ENCODE results near the gene TRIM2.

TRIM2 gene

GRCh38 chr4:153223930-153224329 is 19.7 kb downstream of the TRIM2 start:
- no peak for DNase-seq

GRCh38 chr4:153224474-153224873 is 20.2 kb downstream of the TRIM2 start:
- no peak for DNase-seq

- no peak for DNase-seq
These were observed 23.3 kb downstream of the TRIM2 start for GRCh38 chr4:153227469-153228075.

- no peak for DNase-seq
These were observed 24.4 kb downstream of the TRIM2 start for GRCh38 chr4:153228512-153229140.

- DNase-seq = no peak
These were observed 25.3 kb downstream of the TRIM2 start for GRCh38 chr4:153229545-153229944.

- DNase-seq = no peak
These were observed 28.5 kb downstream of the TRIM2 start for GRCh38 chr4:153232768-153233167.

GRCh38 chr4:153233761-153234371 is 29.6 kb downstream of the TRIM2 start:
- DNase-seq = no peak

GRCh38 chr4:153234885-153235284 is 30.6 kb downstream of the TRIM2 start:
- DNase-seq = no peak

GRCh38 chr4:153238135-153238919 is 34.1 kb downstream of the TRIM2 start:
- no peak for DNase-seq

GRCh38 chr4:153239409-153239808 is 35.2 kb downstream of the TRIM2 start:
- no peak for DNase-seq

- no peak for DNase-seq
These were observed 37.1 kb downstream of the TRIM2 start for GRCh38 chr4:153241295-153241694.

GRCh38 chr4:153241970-153242838 is 38.0 kb downstream of the TRIM2 start:
- DNase-seq = no peak

- no peak for DNase-seq
These were observed 38.6 kb downstream of the TRIM2 start for GRCh38 chr4:153242839-153243324.

GRCh38 chr4:153243468-153243867 is 39.2 kb downstream of the TRIM2 start:
- DNase-seq = no peak

- DNase-seq = no peak
These were observed 40.7 kb downstream of the TRIM2 start for GRCh38 chr4:153244969-153245368.

- DNase-seq = no peak
These were observed 41.5 kb downstream of the TRIM2 start for GRCh38 chr4:153245775-153246174.

GRCh38 chr4:153246446-153247115 is 42.3 kb downstream of the TRIM2 start:
- no peak for DNase-seq

- DNase-seq = no peak
These were observed 42.9 kb downstream of the TRIM2 start for GRCh38 chr4:153247116-153247490.

- no peak for DNase-seq
These were observed 44.5 kb downstream of the TRIM2 start for GRCh38 chr4:153248641-153249198.

- DNase-seq = peak; percentile 94
These were observed 45.2 kb downstream of the TRIM2 start for GRCh38 chr4:153249199-153250041.

GRCh38 chr4:153252122-153252521 is 47.9 kb downstream of the TRIM2 start:
- DNase-seq = no peak

Data from activated effector memory CD4-positive, alpha-beta T cell treated with anti-CD3 and anti-CD28 coated beads, Interleukin-2, amount 50 U/mL, for 16 hours (primary cell).